NCI-H128 (cell line): ENCODE measurements around the gene ZGRF1.
"Not testable (repeated sequence)": the region's sequence is repeated elsewhere in the genome, so short reads cannot be mapped to it uniquely, and the experiment has no call there.

Experiments
- DNase-seq: peaks from one replicate; lab custom pipeline; 2025; ENCODE audit not compliant: unreplicated experiment; lab: John Stamatoyannopoulos, UW

ZGRF1 gene

GRCh38 chr4:112636688-112637551 is at the start of gene ZGRF1, which contains the start of gene LARP7:
Gene ZGRF1, minus strand, starts transcription at chr4:112636909. Its CDS starts 3,733 bp downstream, at chr4:112633176.
Gene LARP7, plus strand, starts transcription at chr4:112637143. Its CDS starts 7,527 bp downstream, at chr4:112644670.
- peak; percentile 91 for DNase-seq

GRCh38 chr4:112680996-112681395 is 44.3 kb upstream of the ZGRF1 start:
- no peak for DNase-seq

- no peak for DNase-seq
Observed at GRCh38 chr4:112677519-112678091, 40.9 kb upstream of the ZGRF1 start.

- DNase-seq: no peak
Observed at GRCh38 chr4:112674376-112674775, 37.7 kb upstream of the ZGRF1 start.

- no peak for DNase-seq
Observed at GRCh38 chr4:112673686-112674085, 37.0 kb upstream of the ZGRF1 start.

GRCh38 chr4:112673076-112673475 is 36.4 kb upstream of the ZGRF1 start:
- DNase-seq: no peak

GRCh38 chr4:112668131-112668530 is 31.4 kb upstream of the ZGRF1 start:
- DNase-seq: no peak

GRCh38 chr4:112664611-112665010 is 27.9 kb upstream of the ZGRF1 start:
- no peak for DNase-seq

GRCh38 chr4:112656115-112656514 is 19.4 kb upstream of the ZGRF1 start:
- DNase-seq: not testable (repeated sequence)

- no peak for DNase-seq
Observed at GRCh38 chr4:112655270-112655669, 18.6 kb upstream of the ZGRF1 start.

GRCh38 chr4:112652216-112652615 is 15.5 kb upstream of the ZGRF1 start:
- DNase-seq: no peak

- DNase-seq: no peak
Observed at GRCh38 chr4:112651641-112652040, 14.9 kb upstream of the ZGRF1 start.

GRCh38 chr4:112650332-112650731 is 13.6 kb upstream of the ZGRF1 start:
- DNase-seq: no peak

GRCh38 chr4:112649055-112649408 is 12.3 kb upstream of the ZGRF1 start:
- DNase-seq: no peak

GRCh38 chr4:112648263-112649054 is 11.8 kb upstream of the ZGRF1 start:
- DNase-seq: no peak

- DNase-seq: no peak
Observed at GRCh38 chr4:112647785-112648184, 11.1 kb upstream of the ZGRF1 start.

- no peak for DNase-seq
Observed at GRCh38 chr4:112646632-112647537, 10.2 kb upstream of the ZGRF1 start.

GRCh38 chr4:112645541-112646329 is 9.0 kb upstream of the ZGRF1 start:
- DNase-seq: no peak

GRCh38 chr4:112644595-112645535 is 8.2 kb upstream of the ZGRF1 start:
- not testable (repeated sequence) for DNase-seq
